HepG2 (cell line): ENCODE results near the gene FPGS. TPM values are rescaled to one million over a fixed set of nuclear protein-coding genes. Genes with fewer than 3 reads are reported as not detected.
A peak's percentile ranks its signal among the peaks of the same experiment; 100 is the strongest.

ENCODE experiments used
- ARNTL ChIP-seq: sonication (generic); formaldehyde crosslinking; IDR thresholded peaks from 2 replicates; pipeline ENCODE4 v1.4.0; 2020; ENCODE audit warnings: mild to moderate bottlenecking, missing genetic modification reagents
- ATF4 ChIP-seq, 2 experiments: fragments of 450-650 bp in 1 of 2; sonication (generic) in 1 of 2; formaldehyde crosslinking; IDR thresholded peaks; 2 replicates each; pipeline versions ENCODE4 v1.5.0 to v1.8.0; 2020 to 2022; ENCODE audit warnings: mild to moderate bottlenecking in 1 of 2, missing genetic modification reagents in 1 of 2
- BCL6 ChIP-seq: IDR thresholded peaks from 2 replicates; pipeline ENCODE4 v1.6.1; 2016; ENCODE audit warnings: missing genetic modification reagents, missing compliant biosample characterization
- DMAP1 ChIP-seq: IDR thresholded peaks from 2 replicates; pipeline ENCODE4 v1.6.1; 2016
- ELF3 ChIP-seq: IDR thresholded peaks from 2 replicates; pipeline ENCODE4 v1.6.1; 2016; ENCODE audit warnings: missing genetic modification reagents, missing compliant biosample characterization
- KDM2A ChIP-seq: sonication (generic); formaldehyde crosslinking; IDR thresholded peaks from 2 replicates; pipeline ENCODE4 v1.4.0; 2020; ENCODE audit warnings: low read depth, missing genetic modification reagents, borderline replicate concordance
- MLX ChIP-seq: IDR thresholded peaks from 2 replicates; pipeline ENCODE4 v1.6.1; 2016
- MNT ChIP-seq: fragments of 450-650 bp; IDR thresholded peaks from 2 replicates; pipeline ENCODE4 v1.6.1; 2016
- MXD3 ChIP-seq: IDR thresholded peaks from 2 replicates; pipeline ENCODE4 v1.6.1; 2016; ENCODE audit warnings: mild to moderate bottlenecking, missing biosample characterization, missing genetic modification reagents
- MXD4 ChIP-seq: IDR thresholded peaks from 2 replicates; pipeline ENCODE4 v1.6.1; 2016; ENCODE audit warnings: mild to moderate bottlenecking, missing biosample characterization, missing genetic modification reagents
- MYC ChIP-seq: sonication (generic); formaldehyde crosslinking; IDR thresholded peaks from 2 replicates; pipeline ENCODE4 v1.9.0; 2021; ENCODE audit warnings: missing genetic modification reagents, borderline replicate concordance
- RARA ChIP-seq: IDR thresholded peaks from 2 replicates; pipeline ENCODE4 v1.6.1; 2016; ENCODE audit warnings: missing genetic modification reagents, missing compliant biosample characterization
- RXRA ChIP-seq: sonication (generic); formaldehyde crosslinking; IDR thresholded peaks from 2 replicates; pipeline ENCODE4 v1.5.1; 2020; ENCODE audit warnings: missing genetic modification reagents
- SKIL ChIP-seq: sonication (generic); formaldehyde crosslinking; IDR thresholded peaks from 2 replicates; pipeline ENCODE4 v1.8.0; 2022; ENCODE audit warnings: missing genetic modification reagents, mild to moderate bottlenecking, moderate library complexity, borderline replicate concordance
- SOX5 ChIP-seq: IDR thresholded peaks from 2 replicates; pipeline ENCODE4 v1.6.1; 2016; ENCODE audit warnings: borderline replicate concordance
- TFE3 ChIP-seq: IDR thresholded peaks from 2 replicates; pipeline ENCODE4 v1.6.1; 2016
- ZMYM3 ChIP-seq: sonication (generic); formaldehyde crosslinking; IDR thresholded peaks from 2 replicates; pipeline ENCODE4 v1.5.1; 2020; ENCODE audit warnings: mild to moderate bottlenecking, missing genetic modification reagents
- ZNF264 ChIP-seq: sonication (generic); formaldehyde crosslinking; IDR thresholded peaks from 2 replicates; pipeline ENCODE4 v1.4.0; 2020; ENCODE audit warnings: missing genetic modification reagents
- ZNF333 ChIP-seq: sonication (generic); formaldehyde crosslinking; IDR thresholded peaks from 2 replicates; pipeline ENCODE4 v1.4.0; 2020; ENCODE audit warnings: mild to moderate bottlenecking, missing genetic modification reagents, borderline replicate concordance
- ZNF580 ChIP-seq: IDR thresholded peaks from 2 replicates; pipeline ENCODE4 v1.6.1; 2016; ENCODE audit warnings: low read depth, borderline replicate concordance
- polyA plus RNA-seq, 8 experiments: library from polyadenylated mRNA; depleted of rRNA in 3 of 8; stranded (reverse) in 7 of 8; unstranded in 1 of 8; fragments of >200 nt; fragmentation: Illumina TruSeq in 4 of 8; extraction: Trizol in 4 of 8; gene quantifications; 2 replicates each; pipeline versions ENCODE4 v1.2.1 to v1.2.3, GENCODE V29; 2011 to 2016; ENCODE audit warnings: low read depth in 4 of 8, missing spikeins in 1 of 8, mixed read lengths in 1 of 8; ENCODE audit not compliant: insufficient read depth in 1 of 8
- total RNA-seq, 5 experiments: library from RNA; depleted of rRNA; stranded (reverse); fragments of >200 nt; fragmentation: Illumina TruSeq; extraction: Trizol; gene quantifications; 2 replicates each; pipeline ENCODE4 v1.2.3, GENCODE V29; 2016; ENCODE audit warnings: low read depth in 1 of 5

FPGS gene
- total and polyA plus RNA-seq, 2 of the 13 experiments (the other 11 are each of a cell fraction or from before 2014, with no cell fraction given): 35.6 to 36.8 TPM

- TF ChIP-seq TFE3 (CRISPR knock-in tag): 0 out of 2 replicates have a peak, but pooled peaks have one; percentile 26
- TF ChIP-seq ZNF333 (CRISPR knock-in tag): no peak
- TF ChIP-seq MNT: no peak
- TF ChIP-seq ARNTL (CRISPR knock-in tag): peak; percentile 72; the same call in 1 of the 2 replicates
- TF ChIP-seq MXD3: 0 out of 2 replicates have a peak, but pooled peaks have one; percentile 46
- 0 out of 2 replicates have a peak, but pooled peaks have one; percentile 20 for TF ChIP-seq SOX5 (CRISPR knock-in tag)
- TF ChIP-seq SKIL (CRISPR knock-in tag): peak; percentile 59; the same call in 1 of the 2 replicates
- TF ChIP-seq BCL6: peak; percentile 56
- TF ChIP-seq RXRA (CRISPR knock-in tag): peak; percentile 93
- 0 out of 2 replicates have a peak, but pooled peaks have one; percentile 31 for TF ChIP-seq DMAP1 (CRISPR knock-in tag)
- TF ChIP-seq RARA (CRISPR knock-in tag): peak; percentile 67; the same call in 1 of the 2 replicates
- 0 out of 2 replicates have a peak, but pooled peaks have one; percentile 32 for TF ChIP-seq ZNF264
- no peak; the same call in 1 of the 2 replicates for TF ChIP-seq ZNF580 (CRISPR knock-in tag)
- TF ChIP-seq ATF4 (CRISPR knock-in tag; IDR thresholded peaks at IDR 0.05): no peak
- TF ChIP-seq ELF3: peak; percentile 51; the same call in 1 of the 2 replicates
- TF ChIP-seq KDM2A (CRISPR knock-in tag): peak; percentile 78
- peak; percentile 73; the same call in 1 of the 2 replicates for TF ChIP-seq ZMYM3 (CRISPR knock-in tag)
- TF ChIP-seq MXD4 (CRISPR knock-in tag): 0 out of 2 replicates have a peak, but pooled peaks have one; percentile 64
- 0 out of 2 replicates have a peak, but pooled peaks have one; percentile 43 for TF ChIP-seq MLX
- TF ChIP-seq MYC (CRISPR knock-in tag): peak; percentile 76; the same call in 1 of the 2 replicates
Measured at GRCh38 chr9:127825319-127826051, 22.8 kb downstream of the FPGS start (continued).
